Thyroid gland (tissue), 4 donors: Measurements from ENCODE around the gene DLX4. TPM values are rescaled to one million over a fixed set of nuclear protein-coding genes. Genes with fewer than 3 reads are reported as not detected.

Experiments
- DNase-seq, 2 donors: peaks; one replicate each; pipeline ENCODE4 v3.0.0-alpha.2; 2019
- H3K27ac ChIP-seq, 3 donors: fragments of 200-600 bp; sonication (generic); 1 replicate in 2 of 3; 2 replicates in 1 of 3; pipeline ENCODE4 v1.5.1; 2016 to 2019; ENCODE audit warnings: mild to moderate bottlenecking in 1 of 3, moderate library complexity in 1 of 3
- H3K27me3 ChIP-seq: fragments of 200-600 bp; sonication (generic); one replicate; pipeline ENCODE4 v1.5.1; 2019
- H3K36me3 ChIP-seq, 2 donors: fragments of 200-600 bp; sonication (generic); one replicate each; pipeline ENCODE4 v1.5.1; 2016 to 2019
- H3K4me1 ChIP-seq, 2 donors: fragments of 200-600 bp; sonication (generic); one replicate each; pipeline ENCODE4 v1.5.1; 2017 to 2019
- H3K4me3 ChIP-seq, 3 donors: fragments of 200-600 bp; sonication (generic); replicated peaks in 1 of 3; 1 replicate in 2 of 3; 2 replicates in 1 of 3; pipeline ENCODE4 v1.5.1; 2016; ENCODE audit warnings: mild to moderate bottlenecking in 1 of 3
- H3K9me3 ChIP-seq: fragments of 200-600 bp; sonication (generic); one replicate; pipeline ENCODE4 v1.5.1; 2017
- CTCF ChIP-seq, 6 experiments: fragments of 200-600 bp in 3 of 6; fragments of 450-650 bp in 3 of 6; sonication (generic) in 3 of 6; IDR thresholded peaks; one replicate each; pipeline ENCODE4 v1.5.1; 2016 to 2019; ENCODE audit warnings: antibody characterized with exemption in 6 of 6, mild to moderate bottlenecking in 2 of 6, inconsistent platforms in 1 of 6, moderate library complexity in 1 of 6
- POLR2A ChIP-seq, 2 donors: fragments of 450-650 bp; IDR thresholded peaks; one replicate each; pipeline ENCODE4 v1.6.1; 2017; ENCODE audit warnings: antibody characterized with exemption in 2 of 2, mild to moderate bottlenecking in 2 of 2, moderate library complexity in 1 of 2
- WGBS, 2 donors: methylation state at CpG; one replicate each; pipeline ENCODE4 v1.1.5; 2017; 5-methylcytosine and 5-hydroxymethylcytosine counted together
- intact Hi-C: fragments of 100-400 bp; cut with DNase I; formaldehyde crosslinking; loops from one replicate; pipeline ENCODE4 v1.15.1; 2023
- total RNA-seq, 4 donors: library from RNA; depleted of rRNA; stranded (reverse); fragments of >200 nt; gene quantifications; one replicate each; pipeline ENCODE4 v1.2.3, GENCODE V29; 2016

DLX4 gene
- total RNA-seq, 4 donors from 2014 or later, result 0.56 to 1.2 TPM; not detected in 2

GRCh38 chr17:49946964-49947584 is 21.9 kb upstream of the DLX4 start:
- intact Hi-C loops, result no loop called here
- Histone ChIP-seq H3K27me3 (no peaks in the 10 kb centered on the region), H3K27ac (no peak overlapping the region), H3K4me1 (no peaks in the 10 kb centered on the region), H3K36me3 (no peaks in the 10 kb centered on the region), H3K4me3 (no peak overlapping the region), H3K9me3 (no peaks in the 10 kb centered on the region)
- WGBS, 2 donors, result 67 to 81% methylated on average over 1 to 11 of the region's 11 CpGs
- TF ChIP-seq POLR2A (IDR thresholded peaks at IDR 0.05), result no peak
- no peak for TF ChIP-seq CTCF (IDR thresholded peaks at IDR 0.05)
- no peak for DNase-seq

- Histone ChIP-seq H3K9me3 (no peaks in the 10 kb centered on the region), H3K4me3 (no peak overlapping the region), H3K27me3 (no peaks in the 10 kb centered on the region), H3K4me1 (no peaks in the 10 kb centered on the region), H3K36me3 (no peaks in the 10 kb centered on the region), H3K27ac (no peak overlapping the region)
- intact Hi-C loops, result loop anchor here (5.0 kb wide), 1 partner anchor 67 kb away; no protein-coding TSS in a partner anchor
- no peak for DNase-seq
- TF ChIP-seq CTCF (IDR thresholded peaks at IDR 0.05) (no peak), POLR2A (IDR thresholded peaks at IDR 0.05) (no peak)
- 89 to 92% methylated on average over 2 of the region's 2 CpGs for WGBS, 2 donors
Measured at GRCh38 chr17:49949634-49950033, 19.4 kb upstream of the DLX4 start.

- Histone ChIP-seq H3K4me1 (no peaks in the 10 kb centered on the region), H3K36me3 (no peaks in the 10 kb centered on the region), H3K4me3 (no peak overlapping the region), H3K27me3 (no peaks in the 10 kb centered on the region), H3K9me3 (no peaks in the 10 kb centered on the region), H3K27ac (no peak overlapping the region)
- 59 to 61% methylated on average over 14 of the region's 14 CpGs for WGBS, 2 donors
- TF ChIP-seq POLR2A (IDR thresholded peaks at IDR 0.05) (no peak), CTCF (IDR thresholded peaks at IDR 0.05) (no peak)
- intact Hi-C loops, result loop anchor here (5.0 kb wide), 1 partner anchor 69 kb away; no protein-coding TSS in a partner anchor
- no peak for DNase-seq
Measured at GRCh38 chr17:49951362-49952082, 17.5 kb upstream of the DLX4 start.

- 47 to 55% methylated on average over 7 of the region's 7 CpGs for WGBS, 2 donors
- H3K9me3 ChIP-seq, result no peaks in the 10 kb centered on the region
- TF ChIP-seq POLR2A (IDR thresholded peaks at IDR 0.05) (no peak), CTCF (IDR thresholded peaks at IDR 0.05) (peak; percentile 31 to 85 (median 78))
- H3K36me3 ChIP-seq, result no peaks in the 10 kb centered on the region
- no peak overlapping the region for H3K27ac ChIP-seq
- H3K4me3 ChIP-seq, result no peak overlapping the region
- intact Hi-C loops, result loop anchor here (5.0 kb wide), 1 partner anchor 70 kb away; no protein-coding TSS in a partner anchor
- no peaks in the 10 kb centered on the region for H3K27me3 ChIP-seq
- no peaks in the 10 kb centered on the region for H3K4me1 ChIP-seq
- peak; percentile 85 to 89 for DNase-seq
Measured at GRCh38 chr17:49952209-49952911, 16.6 kb upstream of the DLX4 start.
